NCI-H146 (cell line): ENCODE results near the gene CCDC192.

Source experiments
- DNase-seq: peaks from one replicate; lab custom pipeline; 2025; lab: John Stamatoyannopoulos, UW

CCDC192 gene

DNA sequence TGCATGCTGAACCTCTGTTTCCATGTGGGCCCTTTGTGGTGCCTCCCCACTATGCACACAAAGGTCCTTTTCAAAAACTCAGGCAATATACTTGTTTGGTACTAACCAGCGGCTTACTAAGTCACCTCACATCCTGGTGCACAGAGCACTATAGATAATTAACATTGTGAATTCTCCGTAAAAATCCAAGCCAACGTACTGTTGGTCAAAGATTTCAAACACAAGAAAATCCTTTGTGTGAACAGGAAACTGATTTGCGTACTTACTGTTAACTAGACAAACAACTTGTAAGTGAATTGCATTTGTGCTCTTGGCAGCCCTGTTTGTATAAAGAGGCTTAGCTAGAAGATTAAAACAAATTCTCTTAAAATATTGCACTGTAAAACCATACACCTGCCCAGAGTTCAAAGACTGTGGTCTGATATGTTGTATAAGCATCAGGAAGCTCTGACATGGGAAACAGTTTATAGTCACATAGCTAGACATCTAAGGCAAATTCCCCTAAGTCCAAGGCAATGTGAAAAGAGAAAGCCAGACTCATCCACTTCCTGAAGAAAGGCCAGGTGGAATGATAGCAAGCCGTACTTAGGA lies 255.3 kb downstream of the CCDC192 start:
- peak; percentile 43 for DNase-seq

DNA sequence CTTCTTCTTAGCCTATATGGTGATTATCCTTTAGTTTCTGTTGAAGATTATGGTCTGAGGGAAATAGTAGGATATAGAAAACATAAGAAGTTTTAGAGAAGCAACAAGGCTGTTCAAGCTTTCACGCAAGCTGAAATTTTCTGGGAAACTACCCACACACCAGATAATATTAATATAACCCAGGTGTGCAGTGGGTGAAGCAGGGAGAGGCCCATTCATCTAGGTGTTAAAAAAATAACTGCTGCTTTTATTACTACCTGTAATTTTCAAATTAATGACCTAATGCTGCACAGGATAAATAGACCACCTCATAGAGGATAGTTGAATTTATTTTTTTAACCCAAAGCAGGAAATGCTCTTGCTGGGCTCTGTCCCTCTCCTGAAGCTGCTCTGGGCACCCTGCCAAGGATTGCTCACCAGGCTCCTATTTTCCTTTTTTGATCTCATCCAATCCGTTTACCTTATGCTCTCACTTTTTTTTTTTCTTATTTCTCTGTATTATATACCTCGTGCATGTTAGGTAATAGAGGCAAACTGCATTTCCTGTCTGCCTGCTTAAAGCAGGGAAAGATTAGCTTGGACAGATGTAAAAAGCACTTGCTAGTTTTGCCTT lies 256.1 kb downstream of the CCDC192 start:
- peak; percentile 93 for DNase-seq

DNA sequence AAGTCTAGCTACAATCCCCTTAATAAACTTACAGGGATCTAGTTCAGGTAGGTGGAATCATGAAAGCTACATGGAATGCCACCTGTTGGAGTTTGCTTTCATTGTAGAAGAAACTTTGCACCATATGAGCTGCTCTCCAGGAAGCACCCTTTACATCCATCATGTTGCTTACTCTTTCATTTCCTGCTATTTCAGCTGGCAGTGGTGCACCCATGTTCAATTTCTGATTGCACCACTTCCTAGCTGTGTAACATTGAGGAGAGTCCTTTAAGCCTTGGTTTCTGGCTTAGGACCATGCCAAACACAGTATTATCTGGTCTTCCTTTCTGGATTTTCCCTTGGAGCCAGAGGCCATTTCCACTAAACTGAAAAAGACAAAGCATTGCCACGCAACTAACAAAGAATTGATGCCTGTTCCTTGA lies 257.1 kb downstream of the CCDC192 start:
- DNase-seq, result peak; percentile 22

DNA sequence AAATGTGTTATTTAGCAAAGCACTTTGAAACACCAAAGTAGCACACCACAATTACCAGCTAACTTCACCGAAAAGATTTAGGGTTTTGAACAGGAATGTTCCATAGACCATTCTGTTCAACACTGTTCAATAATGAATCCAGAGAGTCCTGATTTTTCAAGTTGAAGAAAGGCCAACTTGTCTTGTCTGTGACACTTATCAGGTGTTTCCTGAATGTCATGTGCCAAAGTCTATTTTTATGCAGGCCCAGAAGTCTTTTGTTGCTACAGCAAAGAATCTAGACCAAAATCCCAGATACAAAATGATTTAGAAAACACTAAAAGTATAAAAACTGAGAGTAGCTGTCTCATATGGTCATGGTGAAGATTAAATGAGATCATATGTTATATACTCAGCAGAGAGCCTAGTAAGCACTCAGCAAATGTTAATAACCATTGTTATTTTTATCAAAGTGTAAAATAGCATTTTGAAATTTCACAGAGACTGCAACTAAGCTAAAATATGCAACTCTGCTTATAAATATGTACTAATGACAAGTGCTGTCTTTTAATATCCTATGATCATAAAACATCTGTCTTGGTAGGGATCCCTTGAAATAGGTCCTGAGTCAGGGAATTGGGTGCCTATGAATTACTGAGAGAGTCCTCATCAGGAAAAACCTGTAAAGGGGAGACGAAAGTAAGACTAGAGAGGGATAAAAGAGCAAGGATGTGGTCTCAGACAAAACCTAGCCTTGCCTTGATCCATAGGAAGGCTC lies 258.0 kb downstream of the CCDC192 start:
- DNase-seq, result no peak

DNA sequence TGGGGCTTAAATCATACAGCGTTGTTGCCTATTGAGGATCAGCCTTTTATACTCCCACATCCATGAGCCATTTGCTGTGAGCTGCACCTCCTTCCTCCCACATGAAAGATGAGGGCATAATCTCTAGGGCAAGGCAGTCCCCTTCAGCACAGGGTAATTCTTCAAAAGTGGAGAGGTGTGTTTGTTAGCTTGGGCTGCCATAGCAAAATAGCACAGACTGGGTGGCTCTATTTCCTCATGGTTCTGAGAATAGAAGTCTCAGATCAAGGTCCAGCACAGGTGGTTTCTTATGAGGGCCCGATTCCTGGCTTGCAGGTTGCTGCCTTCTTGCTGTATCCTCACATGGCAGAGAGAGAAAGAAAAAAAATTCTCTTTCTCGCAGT lies 258.6 kb downstream of the CCDC192 start:
- DNase-seq, result no peak

DNA sequence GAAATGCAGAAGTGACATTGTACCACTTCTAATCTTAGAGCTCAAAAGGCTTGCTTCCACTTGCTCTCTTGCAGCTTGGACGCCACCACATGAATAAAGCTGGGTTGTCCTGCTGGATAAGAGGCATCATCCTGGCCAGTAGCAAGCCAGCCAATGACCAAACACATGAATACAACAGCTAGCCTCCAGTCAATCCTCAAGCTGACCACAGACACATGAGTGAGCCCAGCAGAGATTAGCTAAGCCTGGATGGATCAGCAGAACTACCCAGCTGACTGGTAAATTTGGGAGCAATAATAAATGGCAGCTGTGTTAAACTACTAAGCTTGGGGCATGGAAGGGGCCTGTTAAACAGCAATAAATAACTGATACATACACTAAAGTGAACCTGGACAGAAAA lies 259.3 kb downstream of the CCDC192 start:
- no peak for DNase-seq

DNA sequence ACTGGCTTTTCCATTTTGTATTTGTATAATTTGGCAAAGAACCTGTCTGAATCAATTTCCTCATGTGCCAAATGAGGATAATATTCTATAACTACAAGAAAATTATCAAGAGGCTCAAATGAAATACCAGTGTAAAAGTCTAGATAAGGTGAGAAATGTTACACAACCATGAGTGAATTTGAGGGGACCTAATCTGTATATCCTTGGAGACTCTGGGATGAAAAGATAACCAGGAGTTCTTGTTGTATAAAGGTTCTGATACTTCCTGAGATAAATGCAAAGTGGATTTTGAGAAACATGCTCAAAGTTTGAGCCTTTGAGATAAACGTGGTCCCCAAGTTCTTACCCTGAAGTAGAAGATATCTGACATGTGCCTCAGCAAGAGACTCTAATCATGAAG lies 260.0 kb downstream of the CCDC192 start:
- DNase-seq, result no peak

DNA sequence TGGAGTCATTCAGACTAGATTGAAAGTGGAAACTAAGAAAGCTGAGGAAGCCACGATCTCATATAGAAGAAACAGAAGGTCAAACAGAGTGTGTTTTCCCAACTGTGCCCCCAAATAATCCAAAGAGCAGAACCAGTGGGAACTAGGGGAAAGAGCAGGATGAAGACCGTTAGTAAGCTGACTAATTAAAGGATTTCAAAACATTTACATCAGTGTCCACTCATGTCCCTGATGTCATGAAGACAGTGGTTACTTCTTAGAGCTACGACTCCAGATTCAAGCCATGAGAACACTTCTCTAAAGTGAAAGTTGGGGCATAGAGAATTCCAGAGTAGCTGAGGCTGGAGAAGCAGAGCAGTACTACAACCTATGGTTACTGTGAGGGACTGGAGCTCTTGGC lies 260.7 kb downstream of the CCDC192 start:
- no peak for DNase-seq

DNA sequence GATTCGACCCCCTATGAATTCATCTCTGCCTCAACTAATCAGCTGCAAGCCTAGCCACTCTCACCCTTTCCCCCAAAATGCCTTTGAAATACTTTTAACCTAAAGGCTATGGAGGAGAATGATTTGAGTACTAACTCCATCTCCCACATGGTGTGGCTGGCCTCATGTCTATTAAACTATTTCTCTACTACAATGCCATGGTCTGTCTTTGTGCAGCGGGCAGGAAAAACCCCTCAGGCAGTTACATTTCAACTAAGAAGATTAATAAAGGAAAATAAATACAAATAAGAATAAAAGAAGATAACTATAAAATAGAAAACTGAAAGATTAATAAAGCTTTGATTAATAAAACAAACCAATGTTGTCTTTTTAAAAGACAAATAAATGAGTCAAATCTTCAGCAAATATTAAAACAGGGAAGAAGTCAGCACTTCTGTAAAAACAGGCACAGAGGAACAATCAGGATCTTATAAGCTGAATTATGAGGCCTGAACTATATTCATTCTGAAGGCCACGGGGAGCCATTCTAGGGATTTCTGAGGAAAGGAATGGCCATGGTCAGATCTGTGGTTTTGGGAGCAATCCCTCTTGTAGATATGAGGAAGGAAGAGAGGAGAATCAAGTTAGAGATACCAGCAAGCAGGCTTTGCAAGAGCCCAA lies 264.3 kb downstream of the CCDC192 start:
- no peak for DNase-seq

DNA sequence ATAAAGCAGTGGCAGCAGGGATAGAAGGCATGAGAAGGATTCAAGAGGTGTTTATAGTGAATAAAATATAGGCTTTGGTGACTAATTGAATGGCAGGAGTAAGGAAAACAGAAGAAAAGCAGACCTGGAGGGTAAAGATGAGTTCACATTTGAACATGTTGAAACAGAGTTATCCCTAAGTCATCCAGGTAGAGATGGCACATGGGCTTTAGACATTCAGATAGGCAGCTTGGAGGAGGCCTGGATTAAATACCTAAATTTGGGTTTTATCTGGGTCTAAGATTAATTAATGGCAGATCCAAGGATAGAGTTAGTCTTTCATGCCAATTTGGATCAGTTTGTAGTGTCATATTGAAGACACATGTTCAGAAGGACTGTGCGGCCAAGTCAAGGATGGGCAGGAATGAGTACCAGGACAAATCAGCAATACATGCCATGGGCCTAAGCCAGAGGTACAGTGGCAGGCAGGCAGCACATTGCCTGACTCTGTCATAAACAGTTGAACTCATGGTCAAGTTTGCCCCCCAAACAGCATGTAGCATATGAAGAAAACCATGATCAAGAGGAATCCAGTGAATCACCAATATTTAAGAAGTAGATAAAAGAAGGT lies 264.9 kb downstream of the CCDC192 start:
- DNase-seq, result no peak

DNA sequence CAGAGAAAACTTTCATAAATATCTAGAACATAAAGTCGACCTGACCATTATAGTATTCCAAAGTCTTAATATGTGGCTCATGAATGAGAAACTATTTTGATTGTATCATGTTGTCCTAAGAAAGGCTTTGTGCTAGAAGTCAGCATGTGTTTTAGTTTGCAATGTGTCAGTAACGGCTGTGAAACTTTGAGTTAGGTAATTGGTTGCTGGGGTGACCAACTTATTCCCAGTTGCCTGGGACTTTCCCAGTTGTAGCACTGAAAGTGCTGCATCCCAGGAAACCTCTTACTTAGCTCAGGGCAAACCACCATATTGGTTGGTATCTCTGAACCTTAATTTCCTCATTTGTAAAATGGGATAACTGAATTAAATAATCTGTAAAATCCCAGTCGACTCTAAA lies 265.8 kb downstream of the CCDC192 start:
- no peak for DNase-seq

DNA sequence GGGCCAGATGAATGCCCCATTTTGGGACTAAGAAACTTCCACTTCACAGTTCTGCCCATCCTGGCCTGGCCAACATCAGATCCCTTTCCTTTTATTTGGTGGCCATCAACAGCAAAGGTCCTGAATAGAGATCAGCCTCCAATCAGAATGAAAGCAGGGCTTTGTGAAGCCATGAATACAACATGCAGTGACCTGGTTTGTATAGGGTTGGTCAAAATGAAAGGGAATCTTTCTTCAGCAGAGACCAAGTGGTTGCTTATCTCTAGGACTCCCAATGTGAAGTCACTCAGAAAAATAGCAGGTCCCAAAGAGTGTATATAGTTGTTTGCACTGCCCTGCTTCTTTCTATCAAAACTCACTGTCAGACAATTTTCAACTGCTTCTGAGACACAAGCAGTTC lies 266.5 kb downstream of the CCDC192 start:
- DNase-seq, result no peak

DNA sequence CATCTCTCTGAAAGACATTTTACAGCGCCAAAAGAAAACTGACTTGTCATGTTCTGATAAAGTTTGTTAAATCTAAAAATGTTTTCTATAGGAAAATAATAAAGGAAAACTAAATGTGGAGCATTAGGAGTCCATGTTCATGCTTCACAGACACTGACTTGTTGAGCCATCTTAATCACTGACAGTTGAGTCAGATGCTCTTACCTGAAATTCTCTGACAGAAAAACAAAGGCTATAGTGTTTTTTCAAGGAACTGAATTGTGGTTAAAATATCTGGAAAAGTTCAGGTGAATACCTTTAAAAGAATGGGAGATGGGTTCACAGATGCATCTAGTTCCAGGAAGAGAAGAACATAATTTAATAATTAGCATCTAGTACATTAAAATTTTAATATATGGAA lies 266.9 kb downstream of the CCDC192 start:
- DNase-seq, result no peak

DNA sequence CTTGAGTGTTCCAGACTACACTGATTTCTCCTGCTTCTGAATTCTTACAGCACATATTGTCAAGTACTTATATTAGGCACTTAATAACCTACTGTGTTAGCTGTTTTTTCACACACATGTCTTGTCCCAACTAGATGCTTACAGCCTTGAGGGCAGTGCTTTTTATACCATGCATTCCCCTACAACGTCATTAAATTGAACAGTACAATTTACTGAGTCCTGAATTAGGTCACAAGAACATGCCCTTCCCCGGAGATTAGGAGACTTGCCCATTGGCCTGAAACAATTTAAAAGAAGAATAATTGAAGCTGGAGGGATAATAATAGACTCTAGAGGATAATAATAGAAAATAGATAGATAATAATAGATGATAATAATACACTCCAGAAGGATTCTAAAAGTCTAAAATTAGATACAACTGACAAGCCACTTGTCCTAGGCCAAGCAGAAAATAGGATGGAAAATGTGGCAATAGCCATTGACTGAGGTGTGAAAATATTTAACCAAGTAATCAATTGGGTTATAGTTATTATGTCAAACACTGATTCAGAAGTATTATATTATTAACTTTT lies 267.7 kb downstream of the CCDC192 start:
- no peak for DNase-seq

DNA sequence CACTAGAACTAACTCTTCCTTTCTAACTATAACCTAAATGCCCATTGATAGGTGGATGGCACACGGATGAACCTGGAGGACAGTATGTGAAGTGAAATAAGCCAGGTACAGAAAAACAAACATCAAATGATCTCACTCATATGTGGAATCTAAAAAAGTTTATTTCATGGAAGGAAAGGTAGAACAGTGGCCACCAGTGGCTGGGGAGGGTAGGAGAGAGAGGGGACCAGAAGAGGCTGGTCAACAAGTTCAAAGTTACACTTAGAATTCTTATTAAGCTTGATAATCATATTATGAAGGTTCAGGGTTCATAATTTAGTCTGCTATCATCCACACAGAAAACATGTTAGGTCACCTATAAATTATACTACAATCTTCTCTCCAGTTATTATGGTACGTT lies 272.8 kb downstream of the CCDC192 start:
- no peak for DNase-seq

DNA sequence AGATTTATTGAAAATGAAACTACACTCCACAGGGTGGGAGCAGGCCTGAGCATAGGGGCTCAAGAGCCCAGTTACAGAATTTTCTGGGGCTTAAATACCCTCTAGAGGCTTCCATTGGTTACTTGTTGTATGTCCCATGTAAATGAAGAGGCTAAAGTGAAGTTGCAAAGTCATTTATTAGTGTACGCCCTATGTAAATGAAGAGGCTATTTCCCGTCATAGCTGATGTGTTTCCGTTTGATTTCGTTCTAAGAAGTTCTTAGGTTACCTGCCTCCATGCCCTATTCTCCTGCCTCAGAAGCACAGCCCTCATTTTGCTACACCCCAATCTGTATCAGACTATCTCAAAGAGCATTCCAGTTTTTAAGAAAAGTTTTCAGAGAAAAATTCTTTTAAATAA lies 273.3 kb downstream of the CCDC192 start:
- DNase-seq, result no peak

DNA sequence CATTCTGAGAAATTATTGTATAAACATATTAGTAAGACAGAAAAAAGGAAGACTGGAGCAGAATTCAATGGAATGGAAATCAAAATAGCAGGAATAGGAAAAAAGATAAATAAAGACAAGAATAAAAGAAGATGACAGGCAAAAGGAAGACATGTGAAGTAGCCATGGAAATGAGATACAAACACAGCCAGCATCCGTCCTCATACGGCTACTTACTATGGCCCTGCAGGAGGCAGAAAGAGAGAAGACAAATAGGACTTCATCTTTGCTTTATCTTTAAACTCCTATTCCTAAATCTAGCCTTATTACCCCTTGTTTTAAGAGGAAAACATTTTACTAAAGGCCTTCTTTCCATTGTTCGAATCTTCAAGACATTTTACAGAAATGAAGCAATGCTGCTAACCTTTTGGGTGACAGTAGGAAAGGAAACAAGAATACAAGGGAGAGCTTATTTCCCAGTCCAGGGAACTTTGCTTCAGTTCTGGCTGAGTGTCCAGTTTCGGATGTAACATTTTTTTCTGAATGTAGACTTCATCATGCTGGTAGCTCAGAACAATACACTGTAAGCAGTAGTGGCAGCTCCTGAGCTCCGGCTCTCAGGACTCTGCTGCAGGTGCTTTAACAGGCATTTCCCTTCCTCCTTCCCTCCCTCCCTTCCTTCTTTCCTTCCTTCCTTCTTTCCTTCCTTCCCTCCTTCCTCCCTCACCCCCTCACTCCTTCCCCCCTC lies 274.0 kb downstream of the CCDC192 start:
- no peak for DNase-seq

DNA sequence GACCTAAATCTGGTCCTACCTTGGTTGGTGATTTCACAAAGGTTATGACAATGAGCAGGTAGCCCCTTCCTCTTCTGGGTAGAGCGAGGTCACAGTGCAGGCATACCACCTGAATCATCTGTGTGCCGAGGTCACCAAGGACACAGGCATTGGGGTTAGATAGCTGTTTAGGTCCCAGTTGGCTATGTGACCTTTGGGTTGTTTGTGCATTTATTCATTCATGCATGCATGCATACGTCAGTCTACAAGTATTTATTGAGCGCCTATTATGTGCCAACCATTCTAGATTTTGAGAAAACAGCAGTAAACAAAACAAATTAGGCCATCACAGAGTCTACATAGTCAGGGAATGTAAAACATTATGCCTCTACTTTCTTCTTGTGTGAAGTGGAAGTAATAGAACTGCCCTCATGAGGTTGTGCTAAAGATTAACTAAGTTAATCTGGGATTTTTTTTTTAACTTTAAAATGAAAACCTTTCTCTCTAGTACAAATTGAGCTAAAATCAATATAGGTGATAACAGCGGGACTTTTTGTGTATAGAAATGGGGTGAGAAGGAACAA lies 275.6 kb downstream of the CCDC192 start:
- DNase-seq, result no peak

DNA sequence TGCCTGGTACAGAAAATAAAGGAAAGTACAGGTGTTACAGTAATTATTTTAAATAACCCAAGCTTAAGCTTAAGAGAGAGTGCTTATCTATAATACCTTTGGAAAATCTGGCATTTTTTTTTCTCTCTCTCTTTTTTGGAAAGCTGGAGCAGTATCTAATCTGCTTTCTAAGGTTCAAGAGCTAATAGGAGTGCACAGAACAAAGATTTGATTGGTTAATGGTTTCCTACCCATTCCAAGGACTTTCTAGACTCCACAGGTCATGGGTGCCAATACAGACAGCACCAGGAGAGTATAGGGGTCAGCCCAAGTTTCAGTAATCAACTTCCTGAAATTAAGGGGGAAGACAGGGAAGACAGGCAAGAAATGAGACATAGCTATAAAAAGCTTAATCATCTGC lies 276.3 kb downstream of the CCDC192 start:
- DNase-seq, result no peak

DNA sequence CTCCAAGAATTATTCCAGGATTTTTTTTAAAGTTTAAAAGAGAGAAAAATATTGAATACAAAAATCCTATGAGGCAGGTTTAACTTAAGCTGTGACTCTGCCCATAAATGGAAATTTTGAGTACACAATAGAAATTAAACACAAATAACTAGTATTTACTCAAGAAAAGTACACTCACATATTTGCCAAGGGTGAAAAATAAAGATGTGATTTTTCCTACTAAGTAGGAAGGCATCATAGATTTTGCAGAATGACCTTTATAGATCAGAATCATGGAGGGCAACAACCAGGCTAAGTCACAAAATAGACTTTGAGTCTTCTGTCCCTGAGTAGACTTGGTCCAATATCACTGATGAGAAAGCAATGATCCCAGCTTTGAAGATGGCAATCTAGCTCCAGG lies 277.7 kb downstream of the CCDC192 start:
- DNase-seq, result no peak

DNA sequence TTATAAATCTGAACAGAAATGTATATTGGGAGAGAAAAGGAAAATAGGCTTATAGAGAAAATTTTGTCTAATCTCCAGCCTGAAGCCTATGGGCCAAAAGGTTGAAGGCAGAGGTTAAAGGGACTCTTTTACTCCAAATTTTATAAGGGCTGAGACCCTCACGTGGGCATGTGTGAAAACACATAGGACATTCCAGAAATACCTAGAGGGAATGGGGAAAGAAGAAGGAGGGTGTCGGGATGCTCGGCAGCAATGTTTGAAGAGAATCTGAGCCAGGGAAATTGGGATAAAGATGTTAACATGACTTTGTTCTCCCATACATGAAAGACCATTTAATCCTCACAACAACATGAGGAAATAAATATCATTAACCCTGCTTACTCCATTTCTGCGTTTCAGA lies 278.3 kb downstream of the CCDC192 start:
- DNase-seq, result no peak
